ENCODE results near the gene U2AF1L4. TPM values are rescaled to one million over a fixed set of nuclear protein-coding genes. Genes with fewer than 3 reads are reported as not detected.

Gene U2AF1L4
- total and polyA plus RNA-seq, 2 donors (not counting 1 experiment from before 2014, with no cell fraction given): 62.1 to 89.7 TPM

- Histone ChIP-seq H3K27ac (ENCODE audit: low read length in 2 of 2) (peak overlapping the region; percentile 21 to 61), H3K9me3 (ENCODE audit: control extremely low read depth in 1 of 3, control insufficient read depth in 2 of 3, insufficient read depth in 1 of 3, low read length in 2 of 3) (no peaks in the 10 kb centered on the region), H3K27me3 (replicated peaks in 1 of 4; ENCODE audit: control extremely low read depth in 1 of 4, control insufficient read depth in 3 of 4, insufficient read depth in 4 of 4, low read length in 3 of 4) (no peaks in the 10 kb centered on the region), H2AFZ (ENCODE audit: insufficient read depth, low read depth, low read length, poor library complexity, severe bottlenecking) (peak overlapping the region; percentile 66), H3K79me2 (ENCODE audit: control insufficient read depth, insufficient read depth, low read length) (peaks cover 48% of the 10 kb centered on the region), H3K9ac (ENCODE audit: low read length) (peak overlapping the region; percentile 91), H4K20me1 (ENCODE audit: control insufficient read depth, insufficient read depth, low read length, poor library complexity, severe bottlenecking) (peaks cover 28% of the 10 kb centered on the region), H3K4me1 (ENCODE audit: control insufficient read depth in 2 of 2, insufficient read depth in 2 of 2, low read length in 2 of 2) (peaks cover 34 to 64% of the 10 kb centered on the region in 2 donors), H3K36me3 (replicated peaks in 1 of 2; ENCODE audit: control extremely low read depth in 1 of 2, control insufficient read depth in 1 of 2, extremely low read depth in 1 of 2, insufficient read depth in 2 of 2, low read length in 1 of 2) (peaks cover 0 to 39% of the 10 kb centered on the region in 2 experiments), H3K4me3 (ENCODE audit: control extremely low read depth in 1 of 5, extremely low read depth in 1 of 5, insufficient read depth in 1 of 5, low read depth in 2 of 5, low read length in 4 of 5) (peak overlapping the region; percentile 60 to 93 (median 83)), H3K4me2 (replicated peaks; ENCODE audit: low read depth, low read length, poor library complexity, severe bottlenecking) (peak overlapping the region; percentile 100)
- Mint-ChIP-seq H3K4me1 (peaks cover 52% of the 10 kb centered on the region), H3K4me3 (peak overlapping the region; percentile 96), H3K27me3 (no peaks in the 10 kb centered on the region), H3K27ac (peak overlapping the region; percentile 92), H3K9me3 (ENCODE audit: insufficient read depth) (no peaks in the 10 kb centered on the region)
- ATAC-seq (ENCODE audit: low read depth) (peak; percentile 0), DNase-seq (no peak)
- intact Hi-C loops (cut with micrococcal nuclease): loop anchor here (1.0 to 10.0 kb wide), 8 partner anchors 18 to 475 kb away; partner anchors contain the start of genes ARHGAP33, PROSER3, ZNF146 and ZNF565
- TF ChIP-seq CTCF (IDR thresholded peaks at IDR 0.05) (no peak), EZH2 (IDR thresholded peaks at IDR 0.05; ENCODE audit: borderline replicate concordance, insufficient read depth, low read depth, low read length, poor library complexity, severe bottlenecking) (no peak)
- 8% methylated on average over 15 of the region's 16 CpGs for WGBS (ENCODE audit: insufficient coverage)
- ChIA-PET CTCF (interaction anchor here (0.8 to 1.6 kb wide), 8 partner anchors 8 to 219 kb away, joined by 3 to 7 read pairs (median 4); partner anchors contain the start of gene LIN37), POLR2A (interaction anchor here (0.7 to 1.5 kb wide), 9 partner anchors 8 to 160 kb away, joined by 3 to 10 read pairs (median 3); partner anchors contain the start of genes HSPB6, LIN37 and NFKBID)
These were observed 5.2 kb downstream of the U2AF1L4 start for GRCh38 chr19:35740108-35740422.
